ENCODE measurements around the gene TTC4. TPM values are rescaled to one million over a fixed set of nuclear protein-coding genes. Genes with fewer than 3 reads are reported as not detected.

TTC4 gene
- total RNA-seq: 36.8 and 37.6 TPM in 2 replicates

GRCh38 chr1:54715493-54716298 is at the start of gene TTC4:
Gene TTC4 (plus strand): TSS chr1:54715861. CDS start chr1:54715909, 48 bp downstream.

GRCh38 chr1:54764133-54764921 is 48.7 kb downstream of the TTC4 start, which contains the start of gene PARS2:
Gene PARS2 (minus strand): TSS chr1:54764523. CDS start chr1:54759161, 5,362 bp downstream.

Other genes with a start within 250 kb of the TTC4 start
- gene ACOT11, start 167.6 kb upstream of the TTC4 start, total RNA-seq: 5.1 and 8.2 TPM in 2 replicates
- not detected in 2 replicates for gene FAM151A, start 92.3 kb upstream of the TTC4 start, total RNA-seq
- gene MROH7, start 74.1 kb upstream of the TTC4 start, total RNA-seq: 1.3 and 2.5 TPM in 2 replicates
- gene PARS2, start 48.7 kb downstream of the TTC4 start, total RNA-seq: 4.3 and 5.7 TPM in 2 replicates
- gene TTC22, start 85.5 kb downstream of the TTC4 start, total RNA-seq: under 0.01 TPM in 1 of 2 replicates, not detected in the other
- gene DHCR24, start 171.3 kb downstream of the TTC4 start, total RNA-seq: 137 and 154 TPM in 2 replicates

Measured in articular chondrocyte of knee joint (primary cell).